A549 (cell line): Measurements from ENCODE around the gene RDH12. TPM values are rescaled to one million over a fixed set of nuclear protein-coding genes. Genes with fewer than 3 reads are reported as not detected.

Experiments used
- ATAC-seq, 2 experiments: fragments of 200-7000 bp in 1 of 2; fragments of >200 bp in 1 of 2; cut with Nextera tagmentation in 1 of 2; cut with Tn5 transposase in 1 of 2; 3 replicates each; pipeline versions ENCODE4 v1.8.0 to v1.9.1; 2018 to 2020; ENCODE audit warnings: mild to moderate bottlenecking in 1 of 2, moderate library complexity in 1 of 2
- CTCF ChIA-PET: fragments of 300-600 bp; sonication (Branson Sonifier 250); formaldehyde crosslinking; extraction: SDS; loops from one replicate; lab custom pipeline; 2021; ENCODE audit warnings: antibody characterized with exemption, inconsistent platforms; lab: Yijun Ruan, JAX
- POLR2A ChIA-PET: fragments of 350-600 bp; formaldehyde crosslinking; extraction: SDS; loops from one replicate; lab custom pipeline; 2021; ENCODE audit warnings: antibody characterized with exemption, inconsistent platforms; lab: Yijun Ruan, JAX
- DNase-seq, 2 experiments: peaks; one replicate each; pipeline versions ENCODE4 v3.0.0 to v3.0.0-alpha.2; 2011 to 2016; ENCODE audit warnings: low read depth in 1 of 2, low spot score in 1 of 2
- FAIRE-seq: peaks from 2 replicates; lab custom pipeline; 2011; peaks lifted over from hg19 to GRCh38; lab: Jason Lieb, UNC
- H3K27ac ChIP-seq, 2 experiments: fragments of >200 bp; sonication (Bioruptor Twin); formaldehyde crosslinking; 3 replicates each; pipeline ENCODE4 v1.5.1; 2016 to 2017
- H3K4me1 ChIP-seq: fragments of >200 bp; sonication (Bioruptor Twin); formaldehyde crosslinking; 3 replicates; pipeline ENCODE4 v1.6.1; 2016
- H3K4me2 ChIP-seq: fragments of >200 bp; sonication (Bioruptor Twin); formaldehyde crosslinking; 3 replicates; pipeline ENCODE4 v1.6.1; 2016
- H3K4me3 ChIP-seq: fragments of >200 bp; sonication (Bioruptor Twin); formaldehyde crosslinking; 3 replicates; pipeline ENCODE4 v1.5.1; 2016
- H3K9me3 ChIP-seq: fragments of >200 bp; sonication (Bioruptor Twin); formaldehyde crosslinking; 3 replicates; pipeline ENCODE4 v1.6.1; 2016
- BCL3 ChIP-seq: fragments of >200 bp; sonication (Bioruptor Twin); formaldehyde crosslinking; IDR thresholded peaks from 3 replicates; pipeline ENCODE4 v1.6.1; 2016
- CEBPB ChIP-seq, 2 experiments: fragments of >200 bp in 1 of 2; sonication (Bioruptor Twin) in 1 of 2; formaldehyde crosslinking in 1 of 2; IDR thresholded peaks; 2 replicates each; pipeline ENCODE4 v1.6.1; 2012 to 2016
- EHF ChIP-seq: fragments of 250-450 bp; sonication (Bioruptor Pico); IDR thresholded peaks from 2 replicates; pipeline ENCODE4 v1.5.0; 2020; ENCODE audit warnings: mild to moderate bottlenecking
- ELK1 ChIP-seq: fragments of 150-350 bp; IDR thresholded peaks from 2 replicates; pipeline ENCODE4 v1.6.1; 2014; ENCODE audit warnings: low read depth, mild to moderate bottlenecking, low read length
- FOSB ChIP-seq: fragments of 250-450 bp; sonication (Bioruptor Pico); IDR thresholded peaks from 2 replicates; pipeline ENCODE4 v1.5.0; 2020; ENCODE audit warnings: mild to moderate bottlenecking, moderate library complexity
- GATA3 ChIP-seq: IDR thresholded peaks from 2 replicates; pipeline ENCODE4 v1.6.1; 2012; ENCODE audit warnings: borderline replicate concordance
- HDAC2 ChIP-seq: fragments of 200-600 bp; sonication (generic); IDR thresholded peaks from 2 replicates; pipeline ENCODE4 v1.6.1; 2016
- HOXB13 ChIP-seq: fragments of 250-450 bp; sonication (Bioruptor Pico); IDR thresholded peaks from 2 replicates; pipeline ENCODE4 v1.5.0; 2020; ENCODE audit warnings: low read depth, mild to moderate bottlenecking, moderate library complexity
- KDM1A ChIP-seq: fragments of 200-600 bp; sonication (generic); IDR thresholded peaks from 2 replicates; pipeline ENCODE4 v1.6.1; 2016; ENCODE audit warnings: low read depth, mild to moderate bottlenecking
- MAZ ChIP-seq: fragments of 150-350 bp; IDR thresholded peaks from 2 replicates; pipeline ENCODE4 v1.6.1; 2014; ENCODE audit warnings: antibody characterized with exemption, low read depth, low read length, borderline replicate concordance
- NFE2L2 ChIP-seq: fragments of 150-350 bp; conservative IDR thresholded peaks from 2 replicates; pipeline ENCODE4 v1.6.1; 2014; ENCODE audit warnings: low read length
- PHF8 ChIP-seq: fragments of 200-600 bp; sonication (generic); IDR thresholded peaks from 2 replicates; pipeline ENCODE4 v1.6.1; 2016; ENCODE audit warnings: low read depth, mild to moderate bottlenecking, antibody characterized with exemption, moderate library complexity, borderline replicate concordance
- RAD21 ChIP-seq, 2 experiments: fragments of >200 bp in 1 of 2; sonication (Bioruptor Twin) in 1 of 2; formaldehyde crosslinking in 1 of 2; IDR thresholded peaks in 1 of 2; conservative IDR thresholded peaks in 1 of 2; 2 replicates in 1 of 2; 3 replicates in 1 of 2; pipeline ENCODE4 v1.6.1; 2012 to 2018; ENCODE audit warnings: inconsistent platforms in 1 of 2
- SMC3 ChIP-seq: fragments of >200 bp; sonication (Bioruptor Twin); formaldehyde crosslinking; IDR thresholded peaks from 3 replicates; pipeline ENCODE4 v1.6.1; 2018; ENCODE audit warnings: inconsistent platforms
- SREBF2 ChIP-seq: fragments of 450-650 bp; IDR thresholded peaks from 2 replicates; pipeline ENCODE4 v1.6.1; 2014; ENCODE audit warnings: mild to moderate bottlenecking, moderate library complexity
- ZNF302 ChIP-seq: fragments of 250-450 bp; sonication (Bioruptor Pico); IDR thresholded peaks from 2 replicates; pipeline ENCODE4 v1.9.0; 2021; ENCODE audit warnings: inconsistent platforms, mild to moderate bottlenecking, moderate library complexity
- WGBS: methylation state at CpG from one replicate; pipeline ENCODE4 v1.1.6; 2017; ENCODE audit errors: missing lambda C conversion rate; 5-methylcytosine and 5-hydroxymethylcytosine counted together
- polyA plus RNA-seq, 4 experiments: library from polyadenylated mRNA; depleted of rRNA in 3 of 4; stranded (reverse); fragments of >200 nt; fragmentation: RNase III in 1 of 4; extraction: RNeasy Plus Mini Kit Qiagen cat#74134 plus additional on column Dnase treatment in 1 of 4; gene quantifications; 2 replicates in 3 of 4; 3 replicates in 1 of 4; pipeline ENCODE4 v1.2.3, GENCODE V29; 2011 to 2017
- small RNA-seq, 6 experiments: library from RNA; depleted of rRNA; stranded (forward); fragments of <200 nt; gene quantifications; one replicate each; pipeline ENCODE3, GENCODE V24; 2012

Gene RDH12
- polyA plus RNA-seq, 2 of the 4 experiments (the other 2 are of a cell fraction), result 0.12 to 0.14 TPM

- no peak overlapping the region for H3K4me3 ChIP-seq
- ChIA-PET POLR2A (no interaction called here), CTCF (interaction anchor here (1.5 kb wide), 1 partner anchor 20 kb away, joined by 3 read pairs; no protein-coding TSS in a partner anchor)
- FAIRE-seq, result no peak
- no peak overlapping the region for H3K4me2 ChIP-seq
- no peak overlapping the region for H3K27ac ChIP-seq
- 86% methylated on average over 1 of the region's 1 CpG for WGBS
- H3K4me1 ChIP-seq, result no peaks in the 10 kb centered on the region
- TF ChIP-seq ZNF302 (no peak), FOSB (no peak), PHF8 (no peak), MAZ (no peak), EHF (CRISPR knock-in tag) (no peak), HOXB13 (CRISPR knock-in tag) (no peak), CEBPB (IDR thresholded peaks at IDR 0.05) (no peak), ELK1 (no peak), KDM1A (no peak)
- H3K9me3 ChIP-seq, result no peaks in the 10 kb centered on the region
- no peak for DNase-seq
- ATAC-seq, result no peak
Observed at GRCh38 chr14:67778792-67779191, 77.1 kb downstream of the RDH12 start.

- CTCF ChIA-PET, result interaction anchor here (0.7 to 1.2 kb wide), 2 partner anchors 23 to 78 kb away, joined by 3 to 4 read pairs; no protein-coding TSS in a partner anchor
Observed at GRCh38 chr14:67782090-67782489, 80.4 kb downstream of the RDH12 start.

More at GRCh38 chr14:67782090-67782489, 80.4 kb downstream of the RDH12 start:
- no peak for ATAC-seq
- POLR2A ChIA-PET, result no interaction called here
- FAIRE-seq, result no peak
- Histone ChIP-seq H3K27ac (no peak overlapping the region), H3K9me3 (no peaks in the 10 kb centered on the region), H3K4me2 (no peak overlapping the region), H3K4me1 (no peaks in the 10 kb centered on the region), H3K4me3 (no peak overlapping the region)
- no peak for DNase-seq
- WGBS, result 47% methylated on average over 3 of the region's 3 CpGs
- TF ChIP-seq NFE2L2 (no peak), HDAC2 (no peak), SMC3 (no peak), CEBPB (IDR thresholded peaks at IDR 0.05) (no peak), SREBF2 (no peak), RAD21 (conservative IDR thresholded peaks at IDR 0.05 in 1 of 2, IDR thresholded peaks at IDR 0.05 in 1 of 2) (no peak), BCL3 (no peak), GATA3 (no peak)
- TF ChIP-seq, all 56 proteins: peak for 0

Small RNA genes within 50 kb of the gene (small RNA-seq; reads per million reads assigned to genes)
- 0 reads per million in 6 experiments for gene AL049779.3
- gene RN7SL369P, result 0 reads per million in 6 experiments
- 0 reads per million in 6 experiments for gene RNA5SP386

Other genes with a start within 250 kb of the RDH12 start
- 0.19 and 0.28 TPM in 2 replicates for gene TMEM229B, start 213.2 kb upstream of the RDH12 start, polyA plus RNA-seq (2011; rRNA removed)
- 0.22 to 0.40 TPM (median 0.31 TPM) in 3 replicates for gene TMEM229B, start 213.2 kb upstream of the RDH12 start, polyA plus RNA-seq (2017; fragmentation: RNase III; extraction: RNeasy Plus Mini Kit Qiagen cat#74134 plus additional on column Dnase treatment)
- gene PLEKHH1, start 168.6 kb upstream of the RDH12 start, polyA plus RNA-seq (2011; rRNA removed), result 5.1 and 6.7 TPM in 2 replicates
- 3.2 to 3.9 TPM (median 3.5 TPM) in 3 replicates for gene PLEKHH1, start 168.6 kb upstream of the RDH12 start, polyA plus RNA-seq (2017; fragmentation: RNase III; extraction: RNeasy Plus Mini Kit Qiagen cat#74134 plus additional on column Dnase treatment)
- gene PIGH, start 101.6 kb upstream of the RDH12 start, polyA plus RNA-seq (2011; rRNA removed), result 37.2 and 46.2 TPM in 2 replicates
- 19.3 to 21.1 TPM (median 20.1 TPM) in 3 replicates for gene PIGH, start 101.6 kb upstream of the RDH12 start, polyA plus RNA-seq (2017; fragmentation: RNase III; extraction: RNeasy Plus Mini Kit Qiagen cat#74134 plus additional on column Dnase treatment)
- 2.5 TPM in 2 replicates for gene ARG2, start 82.0 kb upstream of the RDH12 start, polyA plus RNA-seq (2011; rRNA removed)
- 1.3 to 2.5 TPM (median 1.8 TPM) in 3 replicates for gene ARG2, start 82.0 kb upstream of the RDH12 start, polyA plus RNA-seq (2017; fragmentation: RNase III; extraction: RNeasy Plus Mini Kit Qiagen cat#74134 plus additional on column Dnase treatment)
- gene VTI1B, start 27.3 kb upstream of the RDH12 start, polyA plus RNA-seq (2011; rRNA removed), result 77.2 and 102 TPM in 2 replicates
- 77.5 to 89.1 TPM (median 81.9 TPM) in 3 replicates for gene VTI1B, start 27.3 kb upstream of the RDH12 start, polyA plus RNA-seq (2017; fragmentation: RNase III; extraction: RNeasy Plus Mini Kit Qiagen cat#74134 plus additional on column Dnase treatment)
- gene RDH11, start 6.1 kb upstream of the RDH12 start, polyA plus RNA-seq (2011; rRNA removed), result 132 and 146 TPM in 2 replicates
- 62.1 to 85.7 TPM (median 83.8 TPM) in 3 replicates for gene RDH11, start 6.1 kb upstream of the RDH12 start, polyA plus RNA-seq (2017; fragmentation: RNase III; extraction: RNeasy Plus Mini Kit Qiagen cat#74134 plus additional on column Dnase treatment)
- gene ZFYVE26, start 114.7 kb downstream of the RDH12 start, polyA plus RNA-seq (2011; rRNA removed), result 11.3 and 14.1 TPM in 2 replicates
- 3.9 to 4.5 TPM (median 4.5 TPM) in 3 replicates for gene ZFYVE26, start 114.7 kb downstream of the RDH12 start, polyA plus RNA-seq (2017; fragmentation: RNase III; extraction: RNeasy Plus Mini Kit Qiagen cat#74134 plus additional on column Dnase treatment)
- gene RAD51B, start 117.9 kb downstream of the RDH12 start, polyA plus RNA-seq (2011; rRNA removed), result 10.8 and 12.8 TPM in 2 replicates
- 6.6 to 8.0 TPM (median 7.2 TPM) in 3 replicates for gene RAD51B, start 117.9 kb downstream of the RDH12 start, polyA plus RNA-seq (2017; fragmentation: RNase III; extraction: RNeasy Plus Mini Kit Qiagen cat#74134 plus additional on column Dnase treatment)